Tibial nerve (tissue), 4 donors: ENCODE results near the gene TENM3. TPM values are rescaled to one million over a fixed set of nuclear protein-coding genes. Genes with fewer than 3 reads are reported as not detected.

ENCODE experiments used
- DNase-seq, 2 donors: peaks; one replicate each; pipeline ENCODE4 v3.0.0-alpha.2; 2019; ENCODE audit warnings: low spot score in 2 of 2
- H3K27ac ChIP-seq, 4 donors: fragments of 200-600 bp; sonication (generic) in 3 of 4; one replicate each; pipeline ENCODE4 v1.5.1; 2017 to 2019; ENCODE audit warnings: mild to moderate bottlenecking in 1 of 4
- H3K27me3 ChIP-seq, 2 donors: fragments of 200-600 bp; sonication (generic) in 1 of 2; one replicate each; pipeline versions ENCODE4 v1.5.1 to v1.6.0; 2017 to 2019
- H3K36me3 ChIP-seq, 3 donors: fragments of 200-600 bp; sonication (generic); one replicate each; pipeline ENCODE4 v1.5.1; 2018 to 2019
- H3K4me1 ChIP-seq, 4 donors: fragments of 200-600 bp; sonication (generic) in 3 of 4; one replicate each; pipeline ENCODE4 v1.5.1; 2017 to 2019
- H3K4me3 ChIP-seq, 4 donors: fragments of 200-600 bp; sonication (generic) in 3 of 4; one replicate each; pipeline ENCODE4 v1.5.1; 2017 to 2019; ENCODE audit warnings: mild to moderate bottlenecking in 1 of 4, moderate library complexity in 1 of 4
- H3K9me3 ChIP-seq, 4 donors: fragments of 200-600 bp; sonication (generic) in 3 of 4; one replicate each; pipeline ENCODE4 v1.5.1; 2017 to 2019
- CTCF ChIP-seq, 5 experiments: fragments of 200-600 bp in 3 of 5; fragments of 450-650 bp in 2 of 5; sonication (generic) in 3 of 5; IDR thresholded peaks; one replicate each; pipeline ENCODE4 v1.5.1; 2016 to 2019; ENCODE audit warnings: antibody characterized with exemption in 5 of 5, mild to moderate bottlenecking in 3 of 5, moderate library complexity in 2 of 5
- EP300 ChIP-seq, 2 donors: sonication (generic); formaldehyde crosslinking; IDR thresholded peaks; one replicate each; pipeline ENCODE4 v1.6.1; 2017; ENCODE audit warnings: antibody characterized with exemption in 2 of 2, mild to moderate bottlenecking in 1 of 2
- POLR2A ChIP-seq, 2 donors: fragments of 450-650 bp; IDR thresholded peaks; one replicate each; pipeline ENCODE4 v1.6.1; 2017; ENCODE audit warnings: antibody characterized with exemption in 2 of 2, mild to moderate bottlenecking in 2 of 2, moderate library complexity in 2 of 2
- WGBS, 2 donors: methylation state at CpG; one replicate each; pipeline ENCODE4 v1.1.5; 2018; 5-methylcytosine and 5-hydroxymethylcytosine counted together
- total RNA-seq, 4 donors: library from RNA; depleted of rRNA; stranded (reverse); fragments of >200 nt; gene quantifications; one replicate each; pipeline ENCODE4 v1.1.0, GENCODE V29; 2016

Gene TENM3
- total RNA-seq, 4 donors from 2014 or later, result 19.0 to 60.5 (median 29.4) TPM

- no peak overlapping the region for H3K27ac ChIP-seq
- H3K36me3 ChIP-seq, result no peaks in the 10 kb centered on the region
- TF ChIP-seq CTCF (IDR thresholded peaks at IDR 0.05) (no peak), POLR2A (IDR thresholded peaks at IDR 0.05) (no peak), EP300 (IDR thresholded peaks at IDR 0.05) (no peak)
- 92 to 95% methylated on average over 10 of the region's 10 CpGs for WGBS, 2 donors
- no peaks in the 10 kb centered on the region for H3K9me3 ChIP-seq
- H3K27me3 ChIP-seq, result no peaks in the 10 kb centered on the region
- no peak for DNase-seq
- H3K4me1 ChIP-seq, result no peaks in the 10 kb centered on the region
- H3K4me3 ChIP-seq, result no peak overlapping the region
Measured at GRCh38 chr4:182840108-182840507, 596.9 kb downstream of the TENM3 start.

- Histone ChIP-seq H3K27ac (no peak overlapping the region), H3K4me1 (no peaks in the 10 kb centered on the region), H3K36me3 (no peaks in the 10 kb centered on the region), H3K4me3 (no peak overlapping the region), H3K9me3 (no peaks in the 10 kb centered on the region), H3K27me3 (no peaks in the 10 kb centered on the region)
- 79 to 83% methylated on average over 11 of the region's 11 CpGs for WGBS, 2 donors
- TF ChIP-seq EP300 (IDR thresholded peaks at IDR 0.05), result no peak
- TF ChIP-seq POLR2A (IDR thresholded peaks at IDR 0.05), result no peak
- no peak for TF ChIP-seq CTCF (IDR thresholded peaks at IDR 0.05)
- DNase-seq, result no peak
Measured at GRCh38 chr4:182842104-182842600, 599.0 kb downstream of the TENM3 start.

GRCh38 chr4:182842759-182843390 is 599.7 kb downstream of the TENM3 start:
- Histone ChIP-seq H3K9me3 (no peaks in the 10 kb centered on the region), H3K27me3 (no peaks in the 10 kb centered on the region), H3K36me3 (no peaks in the 10 kb centered on the region), H3K4me3 (no peak overlapping the region), H3K27ac (no peak overlapping the region), H3K4me1 (no peaks in the 10 kb centered on the region)
- no peak for DNase-seq
- TF ChIP-seq POLR2A (IDR thresholded peaks at IDR 0.05) (no peak), EP300 (IDR thresholded peaks at IDR 0.05) (no peak), CTCF (IDR thresholded peaks at IDR 0.05) (no peak)
- WGBS, 2 donors, result 59 to 61% methylated on average over 17 of the region's 17 CpGs

GRCh38 chr4:182843808-182844325 is 600.7 kb downstream of the TENM3 start:
- no peak overlapping the region for H3K27ac ChIP-seq
- no peak overlapping the region for H3K4me3 ChIP-seq
- TF ChIP-seq POLR2A (IDR thresholded peaks at IDR 0.05), result no peak
- TF ChIP-seq EP300 (IDR thresholded peaks at IDR 0.05), result no peak
- no peak for TF ChIP-seq CTCF (IDR thresholded peaks at IDR 0.05)
- H3K4me1 ChIP-seq, result no peaks in the 10 kb centered on the region
- H3K27me3 ChIP-seq, result no peaks in the 10 kb centered on the region
- no peaks in the 10 kb centered on the region for H3K36me3 ChIP-seq
- no peak for DNase-seq
- H3K9me3 ChIP-seq, result no peaks in the 10 kb centered on the region
- WGBS, 2 donors, result 81 to 86% methylated on average over 9 of the region's 9 CpGs

GRCh38 chr4:182845618-182846017 is 602.4 kb downstream of the TENM3 start:
- DNase-seq, result no peak
- Histone ChIP-seq H3K27ac (no peak overlapping the region), H3K4me3 (no peak overlapping the region), H3K4me1 (no peaks in the 10 kb centered on the region), H3K9me3 (no peaks in the 10 kb centered on the region), H3K36me3 (no peaks in the 10 kb centered on the region), H3K27me3 (no peaks in the 10 kb centered on the region)
- WGBS, 2 donors, result 95 to 99% methylated on average over 5 to 6 of the region's 6 CpGs
- TF ChIP-seq EP300 (IDR thresholded peaks at IDR 0.05) (no peak), POLR2A (IDR thresholded peaks at IDR 0.05) (no peak), CTCF (IDR thresholded peaks at IDR 0.05) (no peak)
